NK-92 treated with Interleukin-12 subunit alpha and Interleukin-12 subunit beta, amount 100 ng/mL, for 24 hours (cell line): ENCODE results near the gene ATP11C.

Experiments
- DNase-seq: peaks from one replicate; lab custom pipeline; 2025; lab: John Stamatoyannopoulos, UW

Gene ATP11C

GRCh38 chrX:139802048-139802447 is 130.8 kb downstream of the ATP11C start:
- no peak for DNase-seq

- DNase-seq: no peak
These were observed 131.4 kb downstream of the ATP11C start for GRCh38 chrX:139801397-139801813.

GRCh38 chrX:139798701-139799100 is 134.2 kb downstream of the ATP11C start:
- no peak for DNase-seq

GRCh38 chrX:139795196-139795595 is 137.7 kb downstream of the ATP11C start:
- DNase-seq: no peak

- no peak for DNase-seq
These were observed 145.3 kb downstream of the ATP11C start for GRCh38 chrX:139787601-139788000.

- no peak for DNase-seq
These were observed 148.0 kb downstream of the ATP11C start for GRCh38 chrX:139784807-139785206.

- no peak for DNase-seq
These were observed 148.9 kb downstream of the ATP11C start for GRCh38 chrX:139783959-139784358.

- no peak for DNase-seq
These were observed 149.8 kb downstream of the ATP11C start for GRCh38 chrX:139783030-139783429.

GRCh38 chrX:139776599-139776998 is 156.3 kb downstream of the ATP11C start:
- DNase-seq: no peak

- no peak for DNase-seq
These were observed 162.5 kb downstream of the ATP11C start for GRCh38 chrX:139770366-139770765.

GRCh38 chrX:139766545-139766983 is 166.3 kb downstream of the ATP11C start:
- no peak for DNase-seq

- DNase-seq: no peak
These were observed 170.3 kb downstream of the ATP11C start for GRCh38 chrX:139762400-139763183.

- DNase-seq: no peak
These were observed 173.2 kb downstream of the ATP11C start for GRCh38 chrX:139759637-139760036.

- no peak for DNase-seq
These were observed 174.0 kb downstream of the ATP11C start for GRCh38 chrX:139758809-139759208.

GRCh38 chrX:139758250-139758649 is 174.6 kb downstream of the ATP11C start:
- DNase-seq: no peak

GRCh38 chrX:139751053-139751452 is 181.8 kb downstream of the ATP11C start:
- DNase-seq: no peak

- DNase-seq: no peak
These were observed 182.5 kb downstream of the ATP11C start for GRCh38 chrX:139750390-139750789.

- peak; percentile 4 for DNase-seq
These were observed 193.7 kb downstream of the ATP11C start for GRCh38 chrX:139739138-139739537.

- no peak for DNase-seq
These were observed 194.3 kb downstream of the ATP11C start for GRCh38 chrX:139738581-139738980.

- no peak for DNase-seq
These were observed 196.7 kb downstream of the ATP11C start for GRCh38 chrX:139736151-139736550.

- no peak for DNase-seq
These were observed 197.9 kb downstream of the ATP11C start for GRCh38 chrX:139734996-139735395.

GRCh38 chrX:139725720-139726119 is 207.1 kb downstream of the ATP11C start:
- no peak for DNase-seq

GRCh38 chrX:139724626-139725025 is 208.2 kb downstream of the ATP11C start:
- DNase-seq: no peak

- no peak for DNase-seq
These were observed 211.9 kb downstream of the ATP11C start for GRCh38 chrX:139720979-139721378.
